Colonic mucosa (tissue), 4 donors: ENCODE measurements around the gene LGALS3BP. TPM values are rescaled to one million over a fixed set of nuclear protein-coding genes. Genes with fewer than 3 reads are reported as not detected.

ENCODE experiments used
- DNase-seq: peaks from one replicate; pipeline ENCODE4 v3.0.0-alpha.2; 2020
- H3K27ac ChIP-seq: fragments of 200-600 bp; one replicate; pipeline ENCODE4 v1.8.0; 2021
- H3K27me3 ChIP-seq: fragments of 200-600 bp; one replicate; pipeline ENCODE4 v1.8.0; 2021
- H3K36me3 ChIP-seq: fragments of 200-600 bp; one replicate; pipeline ENCODE4 v1.8.0; 2021
- H3K4me1 ChIP-seq: fragments of 200-600 bp; one replicate; pipeline ENCODE4 v1.8.0; 2021; ENCODE audit warnings: mild to moderate bottlenecking
- H3K4me3 ChIP-seq: fragments of 200-600 bp; one replicate; pipeline ENCODE4 v1.8.0; 2021
- H3K9ac ChIP-seq, 2 donors: one replicate each; pipeline ENCODE4 v1.7.0; 2013; ENCODE audit warnings: control low read depth in 2 of 2, low read depth in 2 of 2, low read length in 2 of 2
- H3K9me3 ChIP-seq: fragments of 200-600 bp; one replicate; pipeline ENCODE4 v1.8.0; 2021
- CTCF ChIP-seq: fragments of 200-600 bp; IDR thresholded peaks from one replicate; pipeline ENCODE4 v1.8.0; 2022; ENCODE audit warnings: antibody characterized with exemption, mild to moderate bottlenecking
- intact Hi-C: fragments of 100-400 bp; cut with DNase I; formaldehyde crosslinking; loops from one replicate; pipeline ENCODE4 v1.14.1; 2022
- total RNA-seq, 2 donors: library from RNA; stranded (reverse); fragmentation: NEBNext Ultra II Directional in 1 of 2; extraction: Animal tissue kit (Norgen Biotek cat#: 25700) in 1 of 2; gene quantifications; one replicate each; pipeline ENCODE4 v1.2.1, GENCODE V29; 2021
- donor health status: healthy.
- donor health status: DM: no; HTN: no; CAD: no.
- donor health status: DM: no; HTN: no; CAD: no.

The LGALS3BP gene
- total RNA-seq, 2 donors from 2014 or later: 635 to 674 TPM

- H3K27ac ChIP-seq: peak overlapping the region; percentile 70
- peak; percentile 83 for DNase-seq
- peaks cover 24% of the 10 kb centered on the region for H3K4me1 ChIP-seq
- no peaks in the 10 kb centered on the region for H3K27me3 ChIP-seq
- H3K36me3 ChIP-seq: no peaks in the 10 kb centered on the region
- no peak for TF ChIP-seq CTCF
- intact Hi-C loops: loop anchor here (5.0 kb wide), 1 partner anchor 478 kb away; no protein-coding TSS in a partner anchor
- H3K9ac ChIP-seq: no peak overlapping the region
- no peaks in the 10 kb centered on the region for H3K9me3 ChIP-seq
- no peak overlapping the region for H3K4me3 ChIP-seq
Observed at GRCh38 chr17:78974635-78975591, 4.8 kb downstream of the LGALS3BP start.

GRCh38 chr17:78973792-78974520 is 5.8 kb downstream of the LGALS3BP start:
- H3K4me1 ChIP-seq: peaks cover 24% of the 10 kb centered on the region
- no peak for DNase-seq
- intact Hi-C loops: loop anchor here (5.0 kb wide), 1 partner anchor 477 kb away; no protein-coding TSS in a partner anchor
- no peaks in the 10 kb centered on the region for H3K9me3 ChIP-seq
- TF ChIP-seq CTCF: no peak
- no peak overlapping the region for H3K27ac ChIP-seq
- H3K36me3 ChIP-seq: no peaks in the 10 kb centered on the region
- no peak overlapping the region for H3K4me3 ChIP-seq
- H3K9ac ChIP-seq: no peak overlapping the region
- no peaks in the 10 kb centered on the region for H3K27me3 ChIP-seq

- no peak overlapping the region for H3K4me3 ChIP-seq
- H3K36me3 ChIP-seq: no peaks in the 10 kb centered on the region
- no peaks in the 10 kb centered on the region for H3K27me3 ChIP-seq
- TF ChIP-seq CTCF: no peak
- DNase-seq: no peak
- intact Hi-C loops: loop anchor here (5.0 kb wide), 1 partner anchor 476 kb away; no protein-coding TSS in a partner anchor
- no peak overlapping the region for H3K9ac ChIP-seq
- H3K4me1 ChIP-seq: peaks cover 24% of the 10 kb centered on the region
- H3K9me3 ChIP-seq: no peaks in the 10 kb centered on the region
- no peak overlapping the region for H3K27ac ChIP-seq
Observed at GRCh38 chr17:78973196-78973595, 6.5 kb downstream of the LGALS3BP start.

GRCh38 chr17:78972507-78973105 is 7.1 kb downstream of the LGALS3BP start:
- intact Hi-C loops: loop anchor here (5.0 kb wide), 1 partner anchor 475 kb away; no protein-coding TSS in a partner anchor
- H3K27me3 ChIP-seq: no peaks in the 10 kb centered on the region
- DNase-seq: no peak
- H3K36me3 ChIP-seq: no peaks in the 10 kb centered on the region
- no peak overlapping the region for H3K4me3 ChIP-seq
- H3K9me3 ChIP-seq: no peaks in the 10 kb centered on the region
- H3K9ac ChIP-seq: no peak overlapping the region
- H3K4me1 ChIP-seq: peaks cover 23% of the 10 kb centered on the region
- H3K27ac ChIP-seq: no peak overlapping the region
- TF ChIP-seq CTCF: no peak
